ENCODE data around the gene MON1A.

MON1A gene

GRCh38 chr3:49889296-49889695, 40.3 kb downstream of the MON1A start:
- DNase-seq (ENCODE audit: low read depth) = no peak

DNA sequence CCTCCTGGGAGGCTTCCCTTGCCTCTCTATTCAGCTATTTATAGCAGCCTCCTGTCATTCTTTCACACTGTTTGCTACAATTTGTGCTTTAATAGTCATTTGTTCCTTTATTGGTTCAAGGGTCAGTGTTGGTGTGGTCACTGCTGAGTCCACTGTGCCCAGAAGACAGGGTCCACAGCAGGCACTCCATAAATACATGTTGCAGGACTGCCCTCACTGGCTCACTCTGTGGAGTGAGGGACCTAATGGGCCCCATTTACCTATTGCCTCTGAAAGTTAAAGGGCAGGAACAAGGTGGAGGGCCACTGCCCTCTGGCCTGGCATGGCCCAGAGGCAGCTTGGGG, 42.7 kb downstream of the MON1A start:
- no peak for DNase-seq (ENCODE audit: low read depth)

DNA sequence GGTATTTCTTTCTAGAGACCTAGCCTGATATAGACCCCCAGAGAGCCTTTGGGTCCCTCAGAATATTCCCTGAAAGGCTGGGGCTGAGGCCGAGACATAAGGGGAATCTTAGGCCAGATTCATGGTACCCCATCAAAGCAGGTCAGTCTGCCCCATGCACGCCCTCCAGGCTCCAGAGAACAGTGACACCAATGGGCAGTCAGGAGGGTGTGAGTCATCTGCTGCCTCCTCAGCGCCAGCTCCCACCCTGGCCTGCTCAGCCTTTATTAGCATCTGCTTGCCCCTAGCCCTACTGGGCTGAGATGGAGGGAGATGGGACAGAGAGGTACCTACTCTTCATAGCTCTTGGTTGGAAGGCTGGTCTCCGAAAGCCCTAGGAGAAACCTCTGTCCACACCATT, 45.6 kb downstream of the MON1A start:
- no peak for DNase-seq (ENCODE audit: low read depth)

GRCh38 chr3:49882166-49882565, 47.4 kb downstream of the MON1A start:
- DNase-seq (ENCODE audit: low read depth) = no peak

DNA sequence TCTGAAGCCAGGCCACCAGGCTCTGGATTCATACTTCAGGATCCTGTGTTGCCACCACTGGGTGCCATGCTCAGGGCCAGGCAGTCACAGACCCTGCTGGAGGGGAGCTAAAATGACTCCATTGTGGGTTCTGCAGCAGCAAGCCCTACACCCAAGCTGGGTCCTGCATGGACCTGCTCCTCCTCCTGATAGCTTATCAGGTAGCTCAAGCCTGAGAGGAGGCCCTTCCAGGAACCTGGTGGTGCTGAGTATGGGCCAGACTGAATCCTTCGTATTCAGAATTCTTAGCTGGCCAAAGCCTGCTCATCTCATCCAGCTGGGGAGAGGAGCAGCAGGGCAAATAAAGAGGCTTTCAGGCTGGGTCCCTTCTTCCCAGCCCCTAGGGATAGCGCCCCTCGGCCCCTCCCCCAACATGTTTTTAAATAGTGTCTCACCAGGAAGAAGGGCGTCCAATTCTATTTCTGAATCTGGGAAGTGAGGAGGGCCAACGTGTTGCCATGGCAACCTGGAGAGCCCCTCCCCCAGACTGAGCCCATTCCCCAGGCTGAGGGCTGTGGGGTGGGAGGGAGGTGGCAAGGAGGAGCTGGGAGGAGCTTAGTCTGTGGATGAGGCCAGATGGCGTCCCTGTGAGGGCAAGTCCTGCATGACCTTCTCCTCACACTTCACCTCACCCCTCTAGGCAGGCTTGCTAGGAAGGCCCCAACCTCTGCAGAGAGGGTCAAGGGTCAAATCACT, 48.9 kb downstream of the MON1A start:
- DNase-seq (ENCODE audit: low read depth) = no peak

GRCh38 chr3:49879721-49880120, 49.9 kb downstream of the MON1A start:
- no peak for DNase-seq (ENCODE audit: low read depth)

GRCh38 chr3:49878686-49879085, 50.9 kb downstream of the MON1A start:
- DNase-seq (ENCODE audit: low read depth) = no peak

- no peak for DNase-seq (ENCODE audit: low read depth)
These were observed 51.9 kb downstream of the MON1A start for GRCh38 chr3:49877716-49878115.

- no peak for DNase-seq (ENCODE audit: low read depth)
These were observed 53.0 kb downstream of the MON1A start for GRCh38 chr3:49876567-49876966.

- no peak for DNase-seq (ENCODE audit: low read depth)
These were observed 56.0 kb downstream of the MON1A start for GRCh38 chr3:49873623-49874022.

GRCh38 chr3:49872801-49873281, 56.8 kb downstream of the MON1A start:
- no peak for DNase-seq (ENCODE audit: low read depth)

DNA sequence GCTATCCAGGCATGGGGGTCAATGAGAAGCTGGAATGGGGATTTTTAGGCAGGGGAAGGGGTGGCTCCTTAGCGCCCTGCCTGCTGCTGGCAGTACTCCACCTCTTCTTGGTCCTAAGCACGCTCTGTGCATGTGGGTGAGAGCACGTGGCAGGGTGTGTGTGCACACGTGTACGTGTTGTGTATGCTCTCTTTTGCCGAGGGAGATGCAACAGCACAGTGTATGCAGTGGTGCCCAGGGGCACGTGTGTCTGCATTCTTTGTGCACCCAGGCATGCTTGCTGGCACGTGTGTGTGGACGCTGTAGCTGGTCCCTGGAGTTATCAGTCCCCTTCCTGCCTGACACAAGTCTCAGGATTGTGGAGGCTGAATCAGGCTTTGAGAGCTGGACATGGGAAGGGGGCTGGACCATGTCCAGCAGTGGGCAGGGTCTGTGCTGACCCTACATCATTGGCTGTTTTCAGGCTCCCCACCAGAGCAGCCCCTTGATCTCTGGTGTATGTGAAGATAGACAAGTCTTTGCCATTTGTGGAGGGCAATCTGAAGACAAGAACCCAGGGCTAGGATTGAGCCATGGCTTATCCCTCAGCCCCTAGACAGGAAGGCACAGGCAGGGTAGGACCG, 58.0 kb downstream of the MON1A start:
- DNase-seq (ENCODE audit: low read depth) = no peak

DNA sequence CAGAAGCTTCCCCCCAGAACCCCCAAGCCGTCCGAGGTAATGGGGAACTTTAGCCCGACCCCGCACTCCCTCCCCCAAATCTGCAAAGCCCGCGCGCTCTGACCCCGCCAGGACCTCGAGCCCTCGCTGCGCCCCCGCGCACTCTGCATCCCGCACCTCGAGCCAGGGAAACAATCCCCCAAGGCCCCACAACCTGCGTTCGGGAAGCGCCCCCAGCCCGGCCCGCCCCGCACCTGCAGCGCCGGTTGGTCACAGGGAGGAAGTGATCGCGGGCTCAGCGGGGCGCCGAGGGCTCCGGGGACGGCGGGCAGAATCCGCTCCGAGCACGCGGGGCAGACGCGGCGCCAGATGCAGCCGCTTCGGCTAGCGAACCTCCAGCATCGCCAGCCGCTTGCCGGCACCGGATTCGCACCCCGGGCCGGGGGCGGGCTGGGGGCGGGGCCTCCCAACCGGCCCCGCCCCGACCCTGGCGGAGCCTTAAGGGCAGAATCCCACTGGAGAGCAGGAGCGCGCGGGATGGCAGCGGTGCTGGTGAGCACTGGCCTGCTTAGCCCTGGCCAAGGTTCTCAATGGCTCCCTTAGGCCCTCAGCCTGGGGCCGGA, 60.0 kb downstream of the MON1A start, which contains the start of gene CAMKV:
CAMKV (minus strand) TSS at position 382 of the 602 bp plus-strand sequence. CDS start 7,518 bp downstream, outside the sequence.
- DNase-seq (ENCODE audit: low read depth) = no peak

- no peak for DNase-seq (ENCODE audit: low read depth)
These were observed 60.6 kb downstream of the MON1A start for GRCh38 chr3:49868862-49869466.

- DNase-seq (ENCODE audit: low read depth) = no peak
These were observed 61.7 kb downstream of the MON1A start for GRCh38 chr3:49867871-49868321.

DNA sequence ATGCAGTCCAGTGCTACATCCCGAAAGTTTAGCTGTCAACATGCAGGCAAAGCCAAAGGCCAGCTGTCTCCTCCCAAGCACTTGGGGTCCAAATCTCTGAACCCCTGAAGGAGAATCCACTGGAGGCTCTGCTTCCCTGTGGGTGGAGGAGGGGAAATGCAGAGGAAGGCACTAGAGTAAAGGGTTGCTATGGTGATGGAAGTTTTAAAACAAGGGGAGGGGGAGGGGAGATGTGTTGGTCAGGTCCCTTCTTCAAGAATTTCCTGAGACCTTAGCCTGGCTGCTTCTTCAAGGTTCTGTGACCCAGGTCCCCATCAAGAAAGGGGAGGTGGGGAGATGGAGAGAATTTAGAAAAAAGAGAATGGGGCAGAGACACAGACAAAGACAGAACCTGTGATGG, 62.2 kb downstream of the MON1A start:
- no peak for DNase-seq (ENCODE audit: low read depth)

DNA sequence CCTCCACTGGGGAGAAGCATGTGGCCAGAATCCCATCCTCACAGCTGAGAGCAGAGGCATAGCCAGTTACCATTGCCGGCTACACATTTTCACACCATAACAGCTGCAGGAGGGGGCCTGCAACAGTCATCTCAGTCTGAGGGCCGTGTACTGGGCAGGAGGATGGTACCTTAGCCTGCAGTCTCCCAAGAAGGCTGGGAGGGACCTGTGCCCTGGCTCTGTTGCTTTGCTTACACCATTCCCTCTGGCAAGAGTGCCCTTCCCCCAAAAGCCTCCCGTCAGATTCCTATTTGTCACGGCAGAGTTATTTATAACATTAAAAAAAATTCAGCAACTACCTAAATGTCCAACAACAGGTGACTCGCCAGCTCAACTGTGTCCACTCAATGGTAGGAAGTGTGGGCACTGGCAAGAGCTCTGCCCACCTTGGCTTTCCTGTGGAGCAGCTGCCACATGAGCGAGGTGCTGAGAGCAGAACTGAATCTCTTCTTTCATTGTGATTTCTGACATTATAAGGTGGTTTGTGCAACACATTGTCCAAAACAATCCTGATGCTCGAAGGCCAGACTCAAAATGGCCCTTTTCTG, 64.3 kb downstream of the MON1A start:
- no peak for DNase-seq (ENCODE audit: low read depth)

- DNase-seq (ENCODE audit: low read depth) = no peak
These were observed 65.1 kb downstream of the MON1A start for GRCh38 chr3:49864505-49864904.

- DNase-seq (ENCODE audit: low read depth) = no peak
These were observed 69.9 kb downstream of the MON1A start for GRCh38 chr3:49859576-49860305.
